H1 (cell line): ENCODE data around the gene IL2RA. TPM values are rescaled to one million over a fixed set of nuclear protein-coding genes. Genes with fewer than 3 reads are reported as not detected.

ENCODE experiments used
- FOSL1 ChIP-seq: IDR thresholded peaks from 2 replicates; pipeline ENCODE4 v1.6.1; 2011; ENCODE audit warnings: mild to moderate bottlenecking, low read depth, low read length, moderate library complexity; ENCODE audit not compliant: insufficient read depth
- GABPA ChIP-seq: IDR thresholded peaks from 2 replicates; pipeline ENCODE4 v1.6.1; 2011; ENCODE audit warnings: mild to moderate bottlenecking, low read length, moderate library complexity, borderline replicate concordance; ENCODE audit not compliant: insufficient read depth
- polyA plus RNA-seq, 7 experiments: library from polyadenylated mRNA; depleted of rRNA in 3 of 7; stranded (reverse) in 5 of 7; unstranded in 2 of 7; fragments of >200 nt in 5 of 7; fragments of 200-250 nt in 2 of 7; gene quantifications; 1 replicate in 5 of 7; 2 replicates in 1 of 7; 4 replicates in 1 of 7; pipeline versions ENCODE4 v1.2.1 to v1.2.3, GENCODE V29; 2011 to 2013; ENCODE audit warnings: missing spikeins in 2 of 7, mixed read lengths in 2 of 7
- total RNA-seq: library from RNA; stranded (reverse); fragmentation: NEBNext Ultra II Directional; extraction: Animal tissue kit (Norgen Biotek cat#: 25700); gene quantifications from 2 replicates; pipeline ENCODE4 v1.2.1, GENCODE V29; 2021

Gene IL2RA
- total and polyA plus RNA-seq, 2 of the 8 experiments (the other 6 are each of a cell fraction or from before 2014, with no cell fraction given): not detected

GRCh38 chr10:6100370-6100769 is 38.2 kb upstream of the IL2RA start (continued):
- TF ChIP-seq FOSL1: no peak
- TF ChIP-seq GABPA: no peak
- TF ChIP-seq, all 59 proteins: peak for 0
